NCI-H69 (cell line): ENCODE measurements around the gene SYVN1.
A peak's percentile ranks its signal among the peaks of the same experiment; 100 is the strongest.

ENCODE experiments used
- DNase-seq: peaks from one replicate; lab custom pipeline; 2025; lab: John Stamatoyannopoulos, UW

SYVN1 gene

GRCh38 chr11:65112546-65113360 is 21.6 kb downstream of the SYVN1 start:
- DNase-seq, result peak; percentile 86

GRCh38 chr11:65111744-65112545 is 22.4 kb downstream of the SYVN1 start, which contains the start of gene TM7SF2:
TSS of gene TM7SF2 (plus strand) at chr11:65111872. CDS start at chr11:65112016, 144 bp downstream.
- DNase-seq, result peak; percentile 99

- no peak for DNase-seq
Measured at GRCh38 chr11:65111159-65111743, 23.1 kb downstream of the SYVN1 start.

GRCh38 chr11:65110354-65110861 is 23.9 kb downstream of the SYVN1 start:
- DNase-seq, result peak; percentile 83

- no peak for DNase-seq
Measured at GRCh38 chr11:65109231-65110198, 24.8 kb downstream of the SYVN1 start.

- DNase-seq, result no peak
Measured at GRCh38 chr11:65108469-65109123, 25.7 kb downstream of the SYVN1 start.

GRCh38 chr11:65107751-65108468 is 26.4 kb downstream of the SYVN1 start:
- no peak for DNase-seq

- no peak for DNase-seq
Measured at GRCh38 chr11:65107078-65107477, 27.2 kb downstream of the SYVN1 start.

- no peak for DNase-seq
Measured at GRCh38 chr11:65104628-65105027, 29.7 kb downstream of the SYVN1 start.

GRCh38 chr11:65103476-65103875 is 30.8 kb downstream of the SYVN1 start:
- no peak for DNase-seq

- no peak for DNase-seq
Measured at GRCh38 chr11:65102142-65103095, 31.9 kb downstream of the SYVN1 start.

GRCh38 chr11:65100674-65101350 is 33.5 kb downstream of the SYVN1 start:
- DNase-seq, result no peak

- no peak for DNase-seq
Measured at GRCh38 chr11:65096926-65097325, 37.4 kb downstream of the SYVN1 start.

GRCh38 chr11:65095974-65096806 is 38.1 kb downstream of the SYVN1 start, which contains the start of gene VPS51:
TSS of gene VPS51 (plus strand) at chr11:65096214. CDS start at chr11:65096251, 37 bp downstream.
- DNase-seq, result peak; percentile 96

- no peak for DNase-seq
Measured at GRCh38 chr11:65095427-65095826, 38.9 kb downstream of the SYVN1 start.

- no peak for DNase-seq
Measured at GRCh38 chr11:65090628-65091027, 43.7 kb downstream of the SYVN1 start.

- no peak for DNase-seq
Measured at GRCh38 chr11:65089621-65090020, 44.7 kb downstream of the SYVN1 start.
